Ovary (tissue), 3 donors: ENCODE measurements around the gene ENTHD1.

ENCODE experiments used
- EP300 ChIP-seq: sonication (generic); formaldehyde crosslinking; IDR thresholded peaks from one replicate; pipeline ENCODE4 v1.6.1; 2017; ENCODE audit warnings: antibody characterized with exemption
- TF ChIP-seq, protein P1 (sequence below), 3 donors: fragments of 450-650 bp in 2 of 3; fragments of 200-600 bp in 1 of 3; IDR thresholded peaks; one replicate each; pipeline versions ENCODE4 v1.5.1 to v1.8.0; 2016 to 2022; ENCODE audit warnings: antibody characterized with exemption in 3 of 3, mild to moderate bottlenecking in 1 of 3
- donor health status: DM: no; HTN: no; CAD: no.

DNA sequence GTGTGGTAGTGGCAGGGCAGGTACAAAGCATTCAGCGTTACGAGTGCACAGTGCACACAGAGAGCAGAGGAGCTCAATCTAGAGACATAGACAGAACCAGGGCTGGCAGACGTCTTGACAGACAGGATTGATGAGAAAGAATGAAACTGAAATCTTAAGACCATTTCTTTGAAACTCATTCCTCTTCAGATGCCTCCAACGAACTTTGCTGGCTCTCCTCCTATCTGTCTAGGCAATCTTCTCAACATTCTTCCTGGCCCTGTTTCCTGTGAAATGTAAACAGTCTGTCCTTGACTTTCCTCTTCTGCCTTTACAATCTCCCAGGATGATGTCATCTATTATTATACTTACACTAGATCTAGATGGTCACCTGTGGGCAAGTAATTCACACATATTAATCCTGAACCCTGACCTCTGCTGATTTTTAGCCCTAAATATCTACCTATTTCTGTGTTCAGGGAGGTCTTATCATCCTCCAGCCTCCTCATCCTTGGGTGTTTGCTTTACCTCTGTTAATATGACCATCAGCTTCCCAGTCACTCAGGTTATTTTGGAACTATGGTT is 119.5 kb downstream of the ENTHD1 start:
- TF ChIP-seq, protein P1, sequence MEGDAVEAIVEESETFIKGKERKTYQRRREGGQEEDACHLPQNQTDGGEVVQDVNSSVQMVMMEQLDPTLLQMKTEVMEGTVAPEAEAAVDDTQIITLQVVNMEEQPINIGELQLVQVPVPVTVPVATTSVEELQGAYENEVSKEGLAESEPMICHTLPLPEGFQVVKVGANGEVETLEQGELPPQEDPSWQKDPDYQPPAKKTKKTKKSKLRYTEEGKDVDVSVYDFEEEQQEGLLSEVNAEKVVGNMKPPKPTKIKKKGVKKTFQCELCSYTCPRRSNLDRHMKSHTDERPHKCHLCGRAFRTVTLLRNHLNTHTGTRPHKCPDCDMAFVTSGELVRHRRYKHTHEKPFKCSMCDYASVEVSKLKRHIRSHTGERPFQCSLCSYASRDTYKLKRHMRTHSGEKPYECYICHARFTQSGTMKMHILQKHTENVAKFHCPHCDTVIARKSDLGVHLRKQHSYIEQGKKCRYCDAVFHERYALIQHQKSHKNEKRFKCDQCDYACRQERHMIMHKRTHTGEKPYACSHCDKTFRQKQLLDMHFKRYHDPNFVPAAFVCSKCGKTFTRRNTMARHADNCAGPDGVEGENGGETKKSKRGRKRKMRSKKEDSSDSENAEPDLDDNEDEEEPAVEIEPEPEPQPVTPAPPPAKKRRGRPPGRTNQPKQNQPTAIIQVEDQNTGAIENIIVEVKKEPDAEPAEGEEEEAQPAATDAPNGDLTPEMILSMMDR (IDR thresholded peaks at IDR 0.05), result no peak
- TF ChIP-seq EP300, result no peak
